Neutrophil (primary cell): ENCODE results near the gene OSCAR.

Experiments
- H3K27ac ChIP-seq: fragments of 200-600 bp; sonication (generic); 2 replicates; pipeline ENCODE4 v1.5.1; 2016; ENCODE audit warnings: mild to moderate bottlenecking, moderate library complexity
- H3K27me3 ChIP-seq: fragments of 200-600 bp; sonication (generic); 2 replicates; pipeline ENCODE4 v1.6.0; 2016; ENCODE audit warnings: mild to moderate bottlenecking
- H3K36me3 ChIP-seq: fragments of 200-600 bp; sonication (generic); 2 replicates; pipeline ENCODE4 v1.5.1; 2017
- H3K4me1 ChIP-seq, 2 experiments: fragments of 200-600 bp in 1 of 2; sonication (generic) in 1 of 2; 1 replicate in 1 of 2; 2 replicates in 1 of 2; pipeline versions ENCODE4 v1.5.1 to v1.6.1; 2013 to 2016; ENCODE audit warnings: low read depth in 1 of 2, low read length in 1 of 2, mild to moderate bottlenecking in 1 of 2, moderate library complexity in 1 of 2; ENCODE audit not compliant: control insufficient read depth in 1 of 2, insufficient read depth in 1 of 2
- H3K4me3 ChIP-seq, 2 experiments: fragments of 200-600 bp in 1 of 2; sonication (generic) in 1 of 2; 1 replicate in 1 of 2; 2 replicates in 1 of 2; pipeline ENCODE4 v1.5.1; 2013 to 2016; ENCODE audit warnings: low read depth in 1 of 2, low read length in 1 of 2, mild to moderate bottlenecking in 1 of 2, moderate library complexity in 1 of 2
- H3K9me3 ChIP-seq: fragments of 200-600 bp; sonication (generic); 2 replicates; pipeline ENCODE4 v1.5.1; 2016
- CTCF ChIP-seq: fragments of 200-600 bp; sonication (generic); IDR thresholded peaks from 2 replicates; pipeline ENCODE4 v1.5.1; 2016; ENCODE audit warnings: antibody characterized with exemption

OSCAR gene

GRCh38 chr19:54128441-54128725 lies 27.8 kb upstream of the OSCAR start:
- no peaks in the 10 kb centered on the region for H3K9me3 ChIP-seq
- H3K36me3 ChIP-seq = peaks cover 88% of the 10 kb centered on the region
- H3K27ac ChIP-seq = no peak overlapping the region
- no peaks in the 10 kb centered on the region for H3K27me3 ChIP-seq
- H3K4me1 ChIP-seq = no peaks in the 10 kb centered on the region
- no peak overlapping the region for H3K4me3 ChIP-seq
- no peak for TF ChIP-seq CTCF

GRCh38 chr19:54127688-54128440 lies 27.3 kb upstream of the OSCAR start:
- no peaks in the 10 kb centered on the region for H3K27me3 ChIP-seq
- H3K4me3 ChIP-seq = no peak overlapping the region
- H3K27ac ChIP-seq = no peak overlapping the region
- no peaks in the 10 kb centered on the region for H3K4me1 ChIP-seq
- peaks cover 90% of the 10 kb centered on the region for H3K36me3 ChIP-seq
- H3K9me3 ChIP-seq = no peaks in the 10 kb centered on the region
- no peak for TF ChIP-seq CTCF

- H3K27ac ChIP-seq = no peak overlapping the region
- no peak overlapping the region for H3K4me3 ChIP-seq
- no peak for TF ChIP-seq CTCF
- H3K27me3 ChIP-seq = no peaks in the 10 kb centered on the region
- H3K4me1 ChIP-seq = no peaks in the 10 kb centered on the region
- no peaks in the 10 kb centered on the region for H3K9me3 ChIP-seq
- H3K36me3 ChIP-seq = peaks cover 92% of the 10 kb centered on the region
These were observed 25.1 kb upstream of the OSCAR start for GRCh38 chr19:54125713-54126112.

GRCh38 chr19:54124393-54124792 lies 23.8 kb upstream of the OSCAR start:
- Histone ChIP-seq H3K4me3 (no peak overlapping the region), H3K27me3 (no peaks in the 10 kb centered on the region), H3K4me1 (no peaks in the 10 kb centered on the region), H3K9me3 (no peaks in the 10 kb centered on the region), H3K36me3 (peaks cover 97% of the 10 kb centered on the region), H3K27ac (no peak overlapping the region)
- TF ChIP-seq CTCF = no peak

GRCh38 chr19:54123682-54124081 lies 23.1 kb upstream of the OSCAR start:
- no peaks in the 10 kb centered on the region for H3K4me1 ChIP-seq
- no peak for TF ChIP-seq CTCF
- no peak overlapping the region for H3K4me3 ChIP-seq
- no peaks in the 10 kb centered on the region for H3K9me3 ChIP-seq
- H3K27me3 ChIP-seq = no peaks in the 10 kb centered on the region
- H3K36me3 ChIP-seq = peaks cover 91% of the 10 kb centered on the region
- no peak overlapping the region for H3K27ac ChIP-seq

- Histone ChIP-seq H3K4me3 (no peak overlapping the region), H3K27me3 (no peaks in the 10 kb centered on the region), H3K4me1 (peaks cover 3 to 4% of the 10 kb centered on the region in 2 experiments), H3K36me3 (peaks cover 66% of the 10 kb centered on the region), H3K9me3 (no peaks in the 10 kb centered on the region), H3K27ac (no peak overlapping the region)
- no peak for TF ChIP-seq CTCF
These were observed 20.7 kb upstream of the OSCAR start for GRCh38 chr19:54121259-54121658.
